ENCODE measurements around the gene DPYD.

DNA sequence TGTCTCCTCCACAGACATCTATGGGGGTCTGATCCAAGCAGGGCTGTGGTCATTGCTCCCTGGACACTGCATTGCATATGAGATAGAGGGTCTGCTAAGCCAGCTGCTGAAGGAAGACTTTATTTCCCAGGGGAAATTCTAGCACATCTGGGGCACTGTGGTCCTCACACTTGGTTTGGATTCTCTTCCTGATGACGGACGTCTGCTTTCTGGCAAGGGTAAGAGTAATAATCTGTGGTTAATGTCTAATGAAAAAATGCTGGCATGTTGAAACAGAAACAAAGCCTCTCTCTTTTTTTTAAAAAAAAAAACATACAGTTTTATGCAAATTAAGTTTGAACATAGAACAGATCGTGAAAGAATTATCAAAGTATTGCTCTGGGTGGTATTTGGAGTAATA, 553.9 kb downstream of the DPYD start:
- no peak for TF ChIP-seq CTCF (IDR thresholded peaks at IDR 0.05)
- no peak for TF ChIP-seq CHD2 (IDR thresholded peaks at IDR 0.05; ENCODE audit: low read length, partially characterized antibody)
- TF ChIP-seq EZH2phosphoT487 (IDR thresholded peaks at IDR 0.05; ENCODE audit: borderline replicate concordance, low read depth), result no peak
- no peak for TF ChIP-seq RAD21 (IDR thresholded peaks at IDR 0.05; ENCODE audit: low read length)
- no peak for TF ChIP-seq RXRA (IDR thresholded peaks at IDR 0.05; ENCODE audit: borderline replicate concordance, low read depth)
- TF ChIP-seq NRF1 (IDR thresholded peaks at IDR 0.05; ENCODE audit: low read depth, low read length), result no peak
- TF ChIP-seq TAF1 (IDR thresholded peaks at IDR 0.05; ENCODE audit: borderline replicate concordance, low read depth, low read length), result no peak
